ENCODE data around the gene TNNI3K. TPM values are rescaled to one million over a fixed set of nuclear protein-coding genes. Genes with fewer than 3 reads are reported as not detected.
"Not testable (repeated sequence)": the region's sequence is repeated elsewhere in the genome, so short reads cannot be mapped to it uniquely, and the experiment has no call there.

TNNI3K gene
- total RNA-seq, 1 experiment from 2014 or later: not detected

DNA sequence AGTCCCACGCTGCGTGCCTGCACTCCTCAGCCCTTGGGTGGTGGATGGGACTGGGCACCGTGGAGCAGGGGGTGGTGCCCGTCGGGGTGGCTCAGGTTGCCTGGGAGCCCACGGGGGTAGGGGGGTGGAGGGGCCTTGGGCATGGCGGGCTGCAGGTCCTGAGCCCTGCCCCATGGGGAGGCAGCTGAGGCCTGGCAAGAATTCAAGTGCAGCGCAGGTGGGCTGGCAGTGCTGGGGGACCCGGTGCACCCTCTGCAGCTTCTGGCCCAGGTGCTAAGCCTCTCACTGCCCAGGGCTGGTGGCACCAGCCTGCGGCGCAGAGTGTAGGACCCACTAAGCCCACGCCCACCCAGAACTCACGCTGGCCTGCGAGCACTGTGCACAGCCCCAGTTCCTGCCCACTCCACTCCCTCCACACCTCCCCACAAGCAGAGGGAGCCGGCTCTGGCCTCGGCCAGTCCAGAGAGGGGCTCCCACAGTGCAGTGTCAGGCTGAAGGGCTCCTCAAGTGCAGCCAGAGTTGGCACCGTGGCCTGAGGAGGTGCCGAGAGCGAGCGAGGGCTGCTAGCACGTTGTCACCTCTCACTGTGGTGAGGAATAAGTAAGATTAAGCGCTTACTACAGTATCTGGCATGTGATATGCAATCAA is 12.8 kb downstream of the TNNI3K start:
- DNase-seq: no peak
- no peak overlapping the region for H4K91ac ChIP-seq (ENCODE audit: insufficient read length, low read depth, low read length)
- no peak overlapping the region for H3K56ac ChIP-seq (ENCODE audit: insufficient read length, low read depth, low read length)
- no peaks in the 10 kb centered on the region for H3K23me2 ChIP-seq (ENCODE audit: insufficient read length, low read depth, low read length, poor library complexity, severe bottlenecking)
- no peak for TF ChIP-seq CTCF (conservative IDR thresholded peaks at IDR 0.05)
- H3K27ac ChIP-seq (ENCODE audit: insufficient read length, low read depth, low read length): no peak overlapping the region
- H2AFZ ChIP-seq (ENCODE audit: low read length): no peak overlapping the region
- H3T11ph ChIP-seq (ENCODE audit: low read length): no peak overlapping the region
- no peaks in the 10 kb centered on the region for H3K4me1 ChIP-seq (ENCODE audit: insufficient read depth, low read length)
- H3K79me2 ChIP-seq (ENCODE audit: insufficient read depth, low read length): no peaks in the 10 kb centered on the region
- H2BK12ac ChIP-seq (ENCODE audit: insufficient read length, low read depth, low read length): no peak overlapping the region
- no peak overlapping the region for H2BK120ac ChIP-seq (ENCODE audit: low read depth, low read length, poor library complexity, severe bottlenecking)
- H2BK15ac ChIP-seq (ENCODE audit: low read depth, low read length): no peak overlapping the region
- Mint-ChIP-seq H3K27ac (no peak overlapping the region), H3K27me3 (ENCODE audit: low read depth) (peaks cover 64% of the 10 kb centered on the region), H3K4me1 (peaks cover 23 to 24% of the 10 kb centered on the region in 2 experiments), H3K36me3 (ENCODE audit: insufficient read depth in 1 of 3, low read depth in 3 of 3) (peaks cover 5 to 15% (median 7%) of the 10 kb centered on the region in 3 experiments), H3K9me3 (peaks cover 14 to 15% of the 10 kb centered on the region in 2 experiments), H3K4me3 (no peak overlapping the region)
- WGBS (ENCODE audit: extremely low coverage, insufficient read length, low lambda C conversion rate): no CpG with 5 or more reads among the region's 22 CpGs
- no peak overlapping the region for H3K9ac ChIP-seq (ENCODE audit: extremely low read depth, insufficient read length, low read length)
- H3K14ac ChIP-seq (ENCODE audit: insufficient read depth, low read length): no peak overlapping the region
- H3K18ac ChIP-seq (ENCODE audit: insufficient read length, low read depth, low read length): no peak overlapping the region
- no peak overlapping the region for H4K5ac ChIP-seq (ENCODE audit: insufficient read length, low read depth, low read length)
- no peak overlapping the region for H2AK5ac ChIP-seq (ENCODE audit: insufficient read length, low read length)
- H3K79me1 ChIP-seq (ENCODE audit: insufficient read depth, low read depth, low read length, poor library complexity, severe bottlenecking): no peaks in the 10 kb centered on the region
- no peak overlapping the region for H3K4ac ChIP-seq (ENCODE audit: low read depth, low read length)
- no peak overlapping the region for H3K23ac ChIP-seq (ENCODE audit: insufficient read length, low read depth, low read length)
- no peaks in the 10 kb centered on the region for H3K9me3 ChIP-seq (ENCODE audit: control insufficient read depth, low read depth, low read length)
- no peak overlapping the region for H2BK5ac ChIP-seq (ENCODE audit: insufficient read length, low read length)
- H4K20me1 ChIP-seq (ENCODE audit: control insufficient read depth, insufficient read depth, insufficient read length): no peaks in the 10 kb centered on the region
- no peaks in the 10 kb centered on the region; the same call in 1 of the 2 replicates for H3K27me3 ChIP-seq (ENCODE audit: insufficient read depth, low read length)
- no peak overlapping the region for H2BK20ac ChIP-seq (ENCODE audit: low read depth, low read length, poor library complexity, severe bottlenecking)
- H3K4me2 ChIP-seq (ENCODE audit: insufficient read depth, insufficient read length, low read length): no peak overlapping the region
- H4K8ac ChIP-seq (replicated peaks; ENCODE audit: insufficient read length, low read depth, low read length): no peak overlapping the region

DNA sequence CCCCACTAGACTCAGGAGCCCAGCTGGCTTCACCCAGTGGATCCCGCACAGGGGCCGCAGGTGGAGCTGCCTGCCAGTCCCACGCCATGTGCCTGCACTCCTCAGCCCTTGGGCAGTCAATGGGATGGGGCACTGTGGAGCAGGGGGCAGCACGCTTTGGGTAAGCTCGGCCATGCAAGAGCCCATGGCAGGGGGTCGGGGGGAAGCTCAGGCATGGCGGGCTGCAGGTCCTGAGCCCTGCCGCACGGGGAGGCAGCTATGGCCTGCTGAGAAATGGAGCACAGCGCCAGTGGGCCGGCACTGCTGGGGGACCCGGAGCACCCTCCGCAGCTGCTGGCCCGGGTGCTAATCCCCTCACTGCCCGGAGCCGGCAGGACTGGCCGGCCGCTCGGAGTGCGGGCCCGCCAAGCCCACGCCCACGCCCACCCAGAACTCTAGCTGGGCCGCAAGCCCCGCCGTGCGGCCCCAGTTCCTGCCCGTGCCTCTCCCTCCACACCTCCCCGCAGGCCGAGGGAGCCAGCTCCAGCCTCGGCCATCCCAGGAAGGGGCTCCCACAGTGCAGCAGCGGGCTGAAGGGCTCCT is 18.1 kb downstream of the TNNI3K start:
- not testable (repeated sequence) for H3K27me3 ChIP-seq (ENCODE audit: insufficient read depth, low read length); H3K79me2 ChIP-seq (ENCODE audit: insufficient read depth, low read length); H2BK120ac ChIP-seq (ENCODE audit: low read depth, low read length, poor library complexity, severe bottlenecking); H3K4ac ChIP-seq (ENCODE audit: low read depth, low read length); H3K9ac ChIP-seq (ENCODE audit: extremely low read depth, insufficient read length, low read length); H3K23me2 ChIP-seq (ENCODE audit: insufficient read length, low read depth, low read length, poor library complexity, severe bottlenecking); H2AK5ac ChIP-seq (ENCODE audit: insufficient read length, low read length); H3K4me2 ChIP-seq (ENCODE audit: insufficient read depth, insufficient read length, low read length); H3K9me3 Mint-ChIP-seq; H3K56ac ChIP-seq (ENCODE audit: insufficient read length, low read depth, low read length); H3K18ac ChIP-seq (ENCODE audit: insufficient read length, low read depth, low read length); H4K91ac ChIP-seq (ENCODE audit: insufficient read length, low read depth, low read length); H2BK12ac ChIP-seq (ENCODE audit: insufficient read length, low read depth, low read length); H4K5ac ChIP-seq (ENCODE audit: insufficient read length, low read depth, low read length); H2AFZ ChIP-seq (ENCODE audit: low read length); H3K14ac ChIP-seq (ENCODE audit: insufficient read depth, low read length); H3K79me1 ChIP-seq (ENCODE audit: insufficient read depth, low read depth, low read length, poor library complexity, severe bottlenecking); H3K27ac ChIP-seq (ENCODE audit: insufficient read length, low read depth, low read length); H3K23ac ChIP-seq (ENCODE audit: insufficient read length, low read depth, low read length); H4K8ac ChIP-seq (replicated peaks; ENCODE audit: insufficient read length, low read depth, low read length); H2BK5ac ChIP-seq (ENCODE audit: insufficient read length, low read length); H4K20me1 ChIP-seq (ENCODE audit: control insufficient read depth, insufficient read depth, insufficient read length); H3T11ph ChIP-seq (ENCODE audit: low read length); H2BK15ac ChIP-seq (ENCODE audit: low read depth, low read length); H3K27ac Mint-ChIP-seq; DNase-seq; H3K4me1 ChIP-seq (ENCODE audit: insufficient read depth, low read length); H3K36me3 Mint-ChIP-seq (ENCODE audit: insufficient read depth in 1 of 3, low read depth in 3 of 3); H3K4me3 Mint-ChIP-seq; H3K4me1 Mint-ChIP-seq; H2BK20ac ChIP-seq (ENCODE audit: low read depth, low read length, poor library complexity, severe bottlenecking); H3K9me3 ChIP-seq (ENCODE audit: control insufficient read depth, low read depth, low read length)
- no CpG with 5 or more reads among the region's 32 CpGs for WGBS (ENCODE audit: extremely low coverage, insufficient read length, low lambda C conversion rate)
- peaks cover 16% of the 10 kb centered on the region for H3K27me3 Mint-ChIP-seq (ENCODE audit: low read depth)
